Esophagus squamous epithelium (tissue), 4 donors: ENCODE results near the gene ABCB8.

Experiments
- CTCF ChIP-seq, 6 experiments: fragments of 450-650 bp in 4 of 6; fragments of 200-600 bp in 2 of 6; sonication (generic) in 2 of 6; IDR thresholded peaks; one replicate each; pipeline ENCODE4 v1.5.1; 2016 to 2019; ENCODE audit warnings: antibody characterized with exemption in 6 of 6, mild to moderate bottlenecking in 4 of 6, moderate library complexity in 4 of 6
- POLR2A ChIP-seq, 4 donors: fragments of 450-650 bp; IDR thresholded peaks; one replicate each; pipeline ENCODE4 v1.6.1; 2017; ENCODE audit warnings: antibody characterized with exemption in 4 of 4, mild to moderate bottlenecking in 4 of 4, moderate library complexity in 3 of 4

- TF ChIP-seq CTCF (IDR thresholded peaks at IDR 0.05) (no peak), POLR2A (IDR thresholded peaks at IDR 0.05) (no peak)
Measured at GRCh38 chr7:151082141-151083070, 54.2 kb downstream of the ABCB8 start.
